ENCODE measurements around the gene PPP4R3B.
A peak's percentile ranks its signal among the peaks of the same experiment; 100 is the strongest.
"Not testable (repeated sequence)": the region's sequence is repeated elsewhere in the genome, so short reads cannot be mapped to it uniquely, and the experiment has no call there.

Gene PPP4R3B

GRCh38 chr2:55595536-55595935, 21.9 kb downstream of the PPP4R3B start:
- DNase-seq (ENCODE audit: low read depth, low spot score) = no peak

GRCh38 chr2:55592130-55592529, 25.3 kb downstream of the PPP4R3B start:
- peak; percentile 8 for DNase-seq (ENCODE audit: low read depth, low spot score)

DNA sequence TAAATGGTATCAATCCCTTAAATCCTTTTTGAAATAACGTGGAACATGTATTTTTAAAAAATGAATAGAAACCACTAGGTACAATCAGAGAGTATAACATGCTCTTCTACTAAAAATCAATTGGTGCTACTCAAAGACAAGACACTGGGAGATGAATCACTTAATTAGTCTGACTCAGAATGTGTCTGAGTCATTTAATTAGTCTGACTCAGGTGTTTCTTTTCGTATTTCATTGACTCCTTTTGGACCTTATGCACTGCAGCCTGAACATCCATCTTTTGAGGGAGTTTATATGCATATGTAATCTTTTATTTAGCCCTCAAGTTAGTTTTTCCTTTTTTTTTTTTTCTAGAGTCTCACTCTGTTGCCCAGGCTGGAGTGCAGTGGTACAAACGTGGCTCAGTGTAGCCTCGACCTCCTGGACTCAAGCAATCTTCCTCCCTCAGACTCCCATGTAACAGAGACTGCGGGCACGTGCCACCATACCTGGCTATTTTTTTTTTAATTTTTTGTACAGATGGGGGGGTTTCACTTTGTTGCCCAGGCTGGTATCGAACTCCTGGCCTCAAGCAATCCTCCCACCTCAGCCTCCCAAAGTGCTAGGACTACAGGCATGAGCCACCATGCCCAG, 26.5 kb downstream of the PPP4R3B start:
- peak; percentile 11 for DNase-seq (ENCODE audit: low read depth, low spot score)

GRCh38 chr2:55585451-55586080, 31.9 kb downstream of the PPP4R3B start:
- DNase-seq (ENCODE audit: low read depth, low spot score) = peak; percentile 56

DNA sequence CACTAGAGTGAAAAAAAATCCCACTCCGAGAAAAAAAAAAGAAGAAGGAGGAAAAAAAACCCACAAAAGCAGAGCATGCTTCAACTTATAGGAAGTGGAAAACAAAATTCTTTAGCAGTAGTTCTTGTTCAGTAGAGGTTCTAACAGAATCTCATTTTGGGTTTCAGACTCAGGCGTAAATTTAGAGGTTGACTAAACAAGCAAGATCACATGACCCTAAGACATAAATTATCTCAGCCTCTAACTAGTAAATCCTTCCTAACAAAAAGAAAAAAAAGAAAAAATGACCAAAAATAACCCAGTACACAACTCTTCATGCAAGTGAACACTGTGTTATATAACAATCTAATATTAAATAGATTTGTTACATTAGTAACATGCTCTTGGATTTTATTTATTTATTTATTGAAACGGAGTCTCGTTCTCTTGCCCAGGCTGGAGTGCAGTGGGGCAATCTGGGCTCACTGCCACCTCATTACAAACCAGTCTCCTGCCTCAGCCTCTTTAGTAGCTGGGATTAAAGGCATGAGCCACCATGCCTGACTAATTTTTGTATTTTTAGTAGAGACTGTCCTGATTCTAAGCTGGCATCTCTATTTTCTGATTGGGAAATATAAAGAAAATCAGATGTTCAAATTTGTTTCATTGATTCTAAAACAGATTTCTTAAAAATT, 35.4 kb downstream of the PPP4R3B start:
- DNase-seq (ENCODE audit: low read depth, low spot score) = peak; percentile 53

- DNase-seq (ENCODE audit: low read depth, low spot score) = no peak
Observed at GRCh38 chr2:55581435-55581834, 36.0 kb downstream of the PPP4R3B start.

GRCh38 chr2:55569002-55569401, 48.4 kb downstream of the PPP4R3B start:
- DNase-seq (ENCODE audit: low read depth, low spot score) = not testable (repeated sequence)

DNA sequence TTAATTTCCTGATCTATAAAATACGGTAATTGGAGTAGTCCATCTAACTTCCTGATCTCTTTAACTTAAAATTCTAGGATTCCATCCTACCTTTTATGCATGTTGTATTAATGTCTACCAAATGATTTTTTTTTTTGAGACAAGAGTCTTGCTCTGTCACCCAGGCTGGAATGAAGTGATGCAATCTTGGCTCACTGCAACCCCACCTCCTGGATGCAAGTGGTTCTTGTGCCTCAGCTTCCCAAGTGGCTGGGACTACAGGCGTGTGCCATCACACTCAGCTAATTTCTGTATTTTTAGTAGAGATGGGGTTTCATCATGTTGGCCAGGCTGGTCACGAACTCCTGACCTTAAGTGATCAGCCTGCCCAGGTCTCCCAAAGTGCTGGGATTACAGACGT, 50.1 kb downstream of the PPP4R3B start:
- DNase-seq (ENCODE audit: low read depth, low spot score) = no peak

DNA sequence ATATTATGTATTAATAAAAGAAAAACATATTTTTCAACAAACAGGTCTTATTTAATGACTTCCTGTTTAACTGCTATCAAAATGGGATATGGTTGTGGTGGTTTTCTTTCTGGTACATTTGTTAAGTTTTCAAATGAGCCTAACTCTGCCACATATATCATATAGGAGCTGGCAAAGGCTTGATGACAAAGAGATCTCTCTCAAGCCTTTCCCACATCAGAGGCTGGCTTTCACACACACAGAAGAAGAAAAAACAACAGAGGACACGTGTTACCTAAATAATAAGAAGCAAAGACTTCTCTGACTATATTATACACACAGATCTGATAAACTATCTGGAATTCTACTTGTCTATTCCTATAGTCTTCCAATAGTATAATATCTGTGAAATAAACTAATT, 51.8 kb downstream of the PPP4R3B start:
- no peak for DNase-seq (ENCODE audit: low read depth, low spot score)

DNA sequence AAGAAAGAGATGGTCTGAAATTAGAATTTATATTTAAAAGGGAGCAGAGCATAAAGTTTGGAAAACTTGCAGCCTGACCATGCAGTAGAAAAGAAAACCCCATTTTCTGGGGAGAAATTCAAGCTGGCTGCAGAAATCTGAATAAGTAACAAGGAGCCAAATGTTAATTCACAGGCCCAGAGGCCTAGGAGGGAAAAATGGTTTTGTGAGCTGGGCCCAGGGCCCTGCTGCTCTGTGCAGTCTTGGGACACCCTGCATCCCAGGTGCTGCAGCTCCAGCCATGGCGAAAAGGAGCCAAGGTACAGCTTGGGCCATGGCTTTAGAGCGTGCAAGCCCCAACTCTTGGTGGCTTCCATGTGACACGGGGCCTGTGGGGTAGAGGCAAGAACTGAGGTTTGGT, 56.6 kb downstream of the PPP4R3B start:
- no peak for DNase-seq (ENCODE audit: low read depth, low spot score)

DNA sequence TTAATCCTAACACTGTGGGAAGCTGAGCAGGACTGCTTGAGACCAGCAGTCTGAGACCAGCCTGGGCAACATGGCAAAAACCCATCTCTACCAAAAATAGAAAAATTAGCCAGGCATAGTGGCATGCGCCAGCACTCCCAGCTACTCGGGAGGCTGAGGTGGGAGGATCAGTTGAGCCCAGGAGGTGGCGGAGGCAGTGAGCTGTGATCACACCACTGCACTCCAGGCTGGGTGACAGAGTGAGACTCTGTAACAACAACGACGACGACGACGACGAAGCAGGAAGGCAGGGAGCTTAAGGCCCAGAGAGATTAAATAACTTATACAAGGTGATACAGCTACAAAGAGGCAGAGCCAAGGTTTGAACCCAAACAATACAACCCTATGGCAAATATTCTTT, 60.6 kb downstream of the PPP4R3B start:
- DNase-seq (ENCODE audit: low read depth, low spot score) = no peak

- peak; percentile 61 for DNase-seq (ENCODE audit: low read depth, low spot score)
Observed at GRCh38 chr2:55555977-55556376, 61.4 kb downstream of the PPP4R3B start.

GRCh38 chr2:55553321-55553720, 64.1 kb downstream of the PPP4R3B start:
- DNase-seq (ENCODE audit: low read depth, low spot score) = no peak

GRCh38 chr2:55550368-55551102, 66.9 kb downstream of the PPP4R3B start:
- peak; percentile 71 for DNase-seq (ENCODE audit: low read depth, low spot score)

DNA sequence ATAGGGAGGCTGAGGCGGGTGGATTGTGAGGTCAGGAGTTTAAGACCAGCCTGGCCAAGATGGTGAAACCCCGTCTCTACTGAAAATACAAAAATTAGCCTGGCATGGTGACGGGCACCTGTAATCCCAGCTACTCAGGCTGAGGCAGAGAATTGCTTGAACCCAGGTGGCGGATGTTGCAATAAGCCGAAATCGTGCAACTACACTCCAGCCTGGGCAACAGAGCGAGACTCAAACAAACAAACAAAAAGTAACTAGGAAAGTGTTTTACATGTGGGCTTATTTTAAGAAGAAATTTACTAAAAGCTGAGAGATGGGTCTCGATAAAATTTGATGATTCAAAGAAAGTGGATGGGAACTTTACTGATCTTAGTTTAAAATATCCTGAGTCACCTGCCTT, 69.7 kb downstream of the PPP4R3B start:
- not testable (repeated sequence) for DNase-seq (ENCODE audit: low read depth, low spot score)

GRCh38 chr2:55547001-55547400, 70.4 kb downstream of the PPP4R3B start:
- DNase-seq (ENCODE audit: low read depth, low spot score) = no peak

- no peak for DNase-seq (ENCODE audit: low read depth, low spot score)
Observed at GRCh38 chr2:55530539-55531081, 86.8 kb downstream of the PPP4R3B start.

DNA sequence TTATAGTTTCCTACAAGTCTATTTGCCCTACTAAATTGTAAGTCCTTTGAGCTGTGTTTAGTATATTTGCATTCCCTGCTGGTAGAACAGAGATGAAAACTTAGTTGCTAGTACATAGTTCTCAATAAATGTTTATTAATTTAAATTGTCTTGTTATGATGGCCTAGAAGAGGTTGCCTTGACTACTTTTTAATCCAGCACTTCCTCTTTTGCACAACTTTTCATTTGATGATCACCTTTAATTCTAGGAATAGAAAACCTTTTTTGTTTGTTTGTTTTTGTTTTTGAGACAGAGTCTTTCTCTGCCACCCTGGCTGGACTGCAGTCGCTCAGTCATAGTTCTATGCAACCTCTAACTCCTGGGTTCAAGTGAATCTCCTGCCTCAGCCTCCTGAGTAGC, 91.2 kb downstream of the PPP4R3B start:
- no peak for DNase-seq (ENCODE audit: low read depth, low spot score)

DNA sequence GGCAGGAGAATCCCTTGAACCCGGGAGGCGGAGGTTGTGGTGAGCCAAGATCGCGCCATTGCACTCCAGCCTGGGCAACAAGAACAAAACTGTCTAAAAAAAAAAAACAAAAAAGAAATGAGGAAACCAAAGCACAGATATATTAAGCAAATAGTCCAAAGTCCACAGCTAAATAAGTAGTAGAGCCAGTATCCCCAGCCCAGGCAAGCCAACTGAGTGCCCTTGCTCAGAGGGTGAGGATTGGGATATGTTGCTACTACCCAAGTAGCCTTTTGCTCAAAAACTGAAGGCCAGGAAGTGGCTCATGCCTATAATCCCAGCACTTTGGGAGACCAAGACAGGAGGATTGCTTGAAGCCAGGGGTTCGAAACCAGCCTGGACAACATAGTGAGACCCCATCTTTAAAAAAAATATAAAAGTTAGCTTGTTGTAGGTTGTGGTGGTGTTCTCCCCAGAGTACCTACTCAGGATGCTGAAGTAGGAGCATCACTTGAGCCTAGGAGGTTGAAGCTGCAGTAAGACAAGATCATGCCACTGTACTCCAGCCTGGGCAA, 92.5 kb downstream of the PPP4R3B start:
- no peak for DNase-seq (ENCODE audit: low read depth, low spot score)

DNA sequence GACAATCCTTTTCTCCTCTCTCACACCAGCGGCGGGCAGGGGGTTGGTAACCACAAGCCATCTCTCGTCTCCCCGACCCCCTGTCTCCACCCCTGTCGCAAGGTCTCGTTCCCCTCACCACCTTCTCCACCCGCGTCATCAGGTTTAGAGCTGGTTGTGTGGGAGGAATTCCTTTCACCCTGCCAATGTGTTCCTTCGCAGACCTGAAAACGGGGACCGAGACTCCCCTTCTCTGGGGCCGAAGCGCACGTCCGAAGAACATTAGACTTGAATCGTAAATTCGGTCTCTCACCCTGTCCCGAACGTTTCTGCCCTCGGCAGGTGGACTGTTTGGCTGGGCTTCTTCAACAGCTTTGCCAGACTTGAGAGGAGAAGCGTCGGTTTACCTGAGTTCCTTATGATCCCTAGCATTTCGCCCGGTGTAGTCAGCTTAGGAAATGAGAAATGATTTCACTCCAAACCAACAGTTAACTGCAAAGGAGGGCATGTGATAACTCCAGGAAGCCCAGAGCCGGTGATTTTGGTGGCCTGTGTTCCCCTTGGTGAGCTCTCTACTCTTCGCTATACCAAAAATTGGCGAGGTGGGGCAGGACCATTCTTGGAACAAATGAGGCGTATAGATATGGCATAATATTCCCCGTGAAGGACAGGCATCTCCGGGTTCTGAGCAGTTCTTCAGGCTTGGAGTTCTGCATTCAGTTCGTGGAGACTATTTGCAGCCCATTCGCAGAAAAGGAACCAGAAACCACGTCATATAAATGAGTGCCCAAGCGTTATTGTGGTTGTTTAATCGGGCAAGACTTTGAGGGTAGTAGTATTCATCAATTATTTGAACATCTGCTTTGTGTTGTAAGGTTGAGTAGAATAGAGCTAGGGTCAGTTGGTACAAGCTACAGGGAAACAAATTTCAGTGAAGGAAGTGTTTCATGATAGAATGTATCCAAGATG, 97.2 kb downstream of the PPP4R3B start:
- peak; percentile 58 for DNase-seq (ENCODE audit: low read depth, low spot score)

GRCh38 chr2:55518841-55519165, 98.6 kb downstream of the PPP4R3B start:
- peak; percentile 31 for DNase-seq (ENCODE audit: low read depth, low spot score)
